Mesodermal cell (in vitro differentiated cells): ENCODE results near the gene STRA6.

Source experiments
- H3K27ac ChIP-seq: 2 replicates; pipeline ENCODE4 v1.7.0; 2013; ENCODE audit warnings: mild to moderate bottlenecking, low read depth, low read length, moderate library complexity; ENCODE audit not compliant: severe bottlenecking
- H3K36me3 ChIP-seq: 2 replicates; pipeline ENCODE4 v1.7.1; 2013; ENCODE audit warnings: mild to moderate bottlenecking, low read length, moderate library complexity; ENCODE audit not compliant: control insufficient read depth, insufficient read depth
- H3K4me1 ChIP-seq: one replicate; pipeline ENCODE4 v1.7.1; 2013; ENCODE audit warnings: mild to moderate bottlenecking, low read length; ENCODE audit not compliant: insufficient read depth, control insufficient read depth, poor library complexity, severe bottlenecking
- H3K4me3 ChIP-seq: 2 replicates; pipeline ENCODE4 v1.7.0; 2013; ENCODE audit warnings: low read length, control low read depth, mild to moderate bottlenecking; ENCODE audit not compliant: insufficient read depth, poor library complexity, severe bottlenecking; ENCODE audit errors: extremely low read depth
- H3K9me3 ChIP-seq: 2 replicates; pipeline ENCODE4 v1.7.1; 2013; ENCODE audit warnings: mild to moderate bottlenecking, low read length, moderate library complexity; ENCODE audit not compliant: control insufficient read depth
- WGBS, 2 experiments: methylation state at CpG; one replicate each; pipeline ENCODE4 v1.1.5; 2013; ENCODE audit warnings: missing lambda C conversion rate in 2 of 2; ENCODE audit not compliant: insufficient coverage in 2 of 2; 5-methylcytosine and 5-hydroxymethylcytosine counted together

STRA6 gene

DNA sequence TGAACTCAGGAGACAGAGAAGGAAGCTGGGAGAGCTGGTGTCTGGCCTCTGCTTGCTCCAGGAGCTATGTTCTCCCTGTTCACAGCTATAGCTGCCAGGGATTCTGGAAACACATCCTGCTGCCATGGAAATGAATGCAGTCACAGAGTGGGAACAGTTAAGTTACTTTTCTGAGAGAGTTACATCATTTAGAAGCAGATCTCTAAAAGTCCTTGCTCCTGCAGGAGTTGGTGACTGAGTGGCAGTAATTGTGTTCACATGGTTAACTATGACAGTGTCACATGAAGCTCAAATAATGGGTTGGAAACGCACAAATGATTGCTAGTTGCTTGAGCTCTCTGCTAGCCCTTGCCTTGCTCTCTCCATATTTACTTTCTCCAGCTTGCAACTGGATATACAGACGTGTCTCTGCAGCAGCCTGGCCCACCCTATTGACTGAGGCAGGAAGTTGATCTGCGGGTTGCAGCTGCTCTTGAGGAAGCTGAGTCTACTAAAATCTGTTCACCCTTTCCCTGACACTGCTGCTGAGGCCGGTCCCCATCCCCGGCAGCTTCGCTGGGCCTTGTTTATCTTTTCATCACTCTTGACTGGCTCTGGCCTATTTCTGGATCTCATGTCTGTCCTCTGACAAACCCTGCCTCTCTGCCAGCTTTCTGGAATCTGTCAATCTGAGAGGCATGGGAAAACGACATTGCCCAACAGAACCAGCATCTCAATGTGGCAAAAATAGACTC lies 45.7 kb downstream of the STRA6 start:
- Histone ChIP-seq H3K27ac (peak overlapping the region; percentile 55), H3K9me3 (no peaks in the 10 kb centered on the region), H3K36me3 (no peaks in the 10 kb centered on the region), H3K4me1 (peaks cover 23% of the 10 kb centered on the region), H3K4me3 (no peak overlapping the region)
- 50 to 68% methylated on average over 4 to 7 of the region's 7 CpGs for WGBS, 2 experiments

GRCh38 chr15:74155766-74156417 lies 46.7 kb downstream of the STRA6 start:
- peak overlapping the region; percentile 55 for H3K27ac ChIP-seq
- H3K4me1 ChIP-seq, result peaks cover 23% of the 10 kb centered on the region
- 88 to 90% methylated on average over 11 to 12 of the region's 14 CpGs for WGBS, 2 experiments
- no peaks in the 10 kb centered on the region for H3K36me3 ChIP-seq
- H3K9me3 ChIP-seq, result no peaks in the 10 kb centered on the region
- H3K4me3 ChIP-seq, result no peak overlapping the region

DNA sequence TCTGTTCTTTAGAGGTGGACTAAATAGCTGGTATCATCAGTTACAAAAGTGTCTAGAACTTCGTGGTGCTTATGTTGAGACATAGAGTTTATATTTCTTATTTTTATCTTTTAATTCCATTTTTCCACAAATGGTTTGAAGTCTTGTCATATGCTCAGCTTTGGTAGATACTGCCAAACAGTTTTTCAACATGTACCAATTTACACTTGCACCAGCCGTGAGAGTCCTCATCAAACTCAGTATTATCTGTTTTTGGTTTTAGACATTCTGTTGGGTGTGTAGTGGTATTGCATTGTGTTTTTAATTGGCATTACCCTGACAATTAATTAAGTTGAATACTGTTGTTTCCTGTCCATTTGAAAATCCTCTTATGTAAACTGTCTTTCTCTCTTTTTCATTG lies 55.5 kb downstream of the STRA6 start:
- no peaks in the 10 kb centered on the region for H3K9me3 ChIP-seq

GRCh38 chr15:74146277-74146800 lies 56.2 kb downstream of the STRA6 start:
- WGBS, 2 experiments, result 100% methylated on average over 1 of the region's 1 CpG
- Histone ChIP-seq H3K9me3 (no peaks in the 10 kb centered on the region), H3K4me1 (peaks cover 6% of the 10 kb centered on the region), H3K4me3 (no peak overlapping the region), H3K36me3 (no peaks in the 10 kb centered on the region), H3K27ac (no peak overlapping the region)

More for the DNA sequence above, 55.5 kb downstream of the STRA6 start:
- Histone ChIP-seq H3K27ac (no peak overlapping the region), H3K4me1 (peaks cover under 1% of the 10 kb centered on the region), H3K36me3 (no peaks in the 10 kb centered on the region), H3K4me3 (no peak overlapping the region)
- WGBS, 2 experiments, result no CpG with 5 or more reads among the region's 2 CpGs

- Histone ChIP-seq H3K36me3 (no peaks in the 10 kb centered on the region), H3K27ac (no peak overlapping the region), H3K4me3 (no peak overlapping the region), H3K4me1 (peaks cover 18% of the 10 kb centered on the region), H3K9me3 (no peaks in the 10 kb centered on the region)
- WGBS, 2 experiments, result 71 to 75% methylated on average over 2 to 4 of the region's 6 CpGs
Measured at GRCh38 chr15:74144153-74144775, 58.3 kb downstream of the STRA6 start.

DNA sequence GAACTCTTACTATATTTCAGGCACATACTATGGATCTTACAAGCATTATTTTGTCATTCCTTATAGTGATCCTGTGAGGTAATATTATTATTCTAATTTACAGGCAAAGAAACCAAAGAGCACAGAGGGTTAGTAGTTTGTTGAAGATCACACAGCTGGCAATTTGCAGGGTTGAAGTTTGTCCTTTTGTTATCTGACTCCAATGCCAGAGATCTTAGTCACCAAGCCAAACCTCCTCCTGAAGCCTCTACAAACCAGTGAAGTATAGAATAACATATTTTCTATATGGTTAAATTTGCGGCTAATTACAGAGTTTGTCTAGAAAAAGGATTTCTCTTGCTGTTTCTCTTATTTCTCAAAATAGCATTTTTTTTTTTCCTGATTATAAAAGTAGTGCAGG lies 61.0 kb downstream of the STRA6 start:
- Histone ChIP-seq H3K36me3 (no peaks in the 10 kb centered on the region), H3K9me3 (no peaks in the 10 kb centered on the region), H3K4me3 (no peak overlapping the region), H3K4me1 (peaks cover 21% of the 10 kb centered on the region), H3K27ac (no peak overlapping the region)
- WGBS, 2 experiments, result no CpG with 5 or more reads among the region's 1 CpG

DNA sequence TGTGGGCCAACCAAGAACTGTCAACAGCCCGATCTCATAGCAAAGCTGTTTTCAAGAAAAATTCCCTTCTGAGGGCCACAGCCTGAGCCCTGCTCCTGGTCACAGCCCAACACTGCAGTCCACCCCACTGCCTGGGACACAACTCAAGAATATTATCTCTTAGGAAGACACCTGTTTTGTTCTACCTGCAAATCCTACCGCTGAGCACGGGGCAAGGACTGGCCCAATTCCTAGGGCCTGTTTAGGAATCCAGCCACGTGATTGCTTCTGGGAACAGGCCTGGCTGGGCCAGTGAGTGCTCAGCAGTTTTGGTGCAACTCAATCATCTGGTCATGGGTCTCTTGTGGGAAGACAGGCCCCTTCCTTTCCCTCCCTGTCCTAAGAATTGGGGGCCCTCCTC lies 63.9 kb downstream of the STRA6 start:
- H3K9me3 ChIP-seq, result no peaks in the 10 kb centered on the region
- no peak overlapping the region for H3K27ac ChIP-seq
- WGBS, 2 experiments, result 92 to 96% methylated on average over 4 of the region's 4 CpGs
- peaks cover 24% of the 10 kb centered on the region for H3K4me1 ChIP-seq
- H3K4me3 ChIP-seq, result no peak overlapping the region
- H3K36me3 ChIP-seq, result no peaks in the 10 kb centered on the region

DNA sequence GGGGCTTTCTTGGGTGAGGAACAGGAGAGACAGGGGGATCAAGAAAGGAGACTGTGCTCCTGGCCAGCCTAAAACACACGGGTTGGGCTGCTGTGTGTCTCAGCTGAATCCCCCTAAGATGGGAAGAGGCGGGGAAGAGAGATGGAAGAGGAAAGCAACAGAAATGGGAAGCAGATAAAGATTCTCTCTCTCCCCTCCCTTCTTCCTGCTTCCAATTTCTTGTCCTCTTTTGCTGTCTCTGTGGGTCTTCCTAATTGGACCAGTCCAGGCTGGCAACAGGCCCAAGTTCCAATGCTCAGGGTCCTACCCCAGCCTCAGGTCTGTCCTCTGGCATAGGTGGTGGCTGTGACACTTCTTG lies 65.1 kb downstream of the STRA6 start:
- peaks cover 4% of the 10 kb centered on the region for H3K9me3 ChIP-seq
- no peak overlapping the region for H3K27ac ChIP-seq
- WGBS, 2 experiments, result 100% methylated on average over 1 of the region's 2 CpGs; no CpG with 5 or more reads in 1 of the 2 experiments
- H3K4me1 ChIP-seq, result peaks cover 24% of the 10 kb centered on the region
- H3K36me3 ChIP-seq, result no peaks in the 10 kb centered on the region
- H3K4me3 ChIP-seq, result no peak overlapping the region

DNA sequence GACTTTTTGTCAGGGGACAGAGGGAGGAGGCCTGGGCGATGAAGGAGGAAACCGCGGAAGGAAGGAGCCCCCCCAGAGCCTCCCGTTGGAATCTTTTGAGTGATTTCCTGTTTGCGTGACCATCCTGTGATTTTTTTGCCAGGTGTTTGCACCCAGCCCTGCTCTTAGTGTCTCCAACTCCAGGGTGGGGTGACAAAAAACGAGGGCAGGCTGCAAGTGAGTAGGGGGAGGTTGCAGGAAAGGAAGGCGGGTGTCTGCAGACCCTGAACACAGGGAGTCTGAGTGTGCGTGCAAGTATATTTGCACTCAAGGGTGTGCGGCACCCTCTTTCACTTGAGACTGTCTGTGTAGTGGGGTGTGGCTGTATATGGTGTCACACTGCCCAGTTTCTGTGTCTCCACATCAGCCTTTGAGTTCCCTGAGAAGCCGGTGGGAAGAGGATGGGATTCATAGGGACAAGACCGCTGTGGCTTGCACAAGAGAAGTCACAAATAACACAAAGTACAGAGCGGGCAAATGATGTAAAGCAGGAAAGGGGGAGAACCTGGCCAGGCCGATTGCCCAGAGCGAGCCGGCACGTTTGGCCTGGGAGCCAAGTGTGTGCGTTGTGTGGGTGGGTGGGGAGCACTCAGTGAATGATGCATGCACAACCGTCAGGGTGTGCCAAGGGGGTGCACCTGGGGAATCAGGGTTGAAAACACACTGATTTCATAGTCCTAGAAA lies 65.6 kb downstream of the STRA6 start:
- Histone ChIP-seq H3K36me3 (no peaks in the 10 kb centered on the region), H3K27ac (peak overlapping the region; percentile 18), H3K9me3 (peaks cover 4% of the 10 kb centered on the region), H3K4me1 (peaks cover 23% of the 10 kb centered on the region), H3K4me3 (peak overlapping the region; percentile 22)
- 50 to 60% methylated on average over 15 to 18 of the region's 18 CpGs for WGBS, 2 experiments

DNA sequence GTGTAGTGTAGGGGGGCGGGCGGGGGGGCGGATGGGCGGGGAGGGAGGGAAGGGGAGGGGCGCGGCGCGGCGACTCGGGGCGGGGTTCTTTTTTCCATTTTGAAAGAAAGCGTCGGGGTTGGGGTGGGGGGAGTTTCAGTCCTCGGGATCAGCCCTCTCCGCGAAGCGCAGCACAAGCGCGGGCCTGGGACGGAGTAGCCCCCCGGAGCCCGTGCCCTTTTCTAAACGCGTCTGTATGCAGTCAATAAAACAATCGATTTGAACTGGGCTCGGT lies 66.1 kb downstream of the STRA6 start:
- Histone ChIP-seq H3K36me3 (no peaks in the 10 kb centered on the region), H3K4me1 (peaks cover 19% of the 10 kb centered on the region), H3K4me3 (peak overlapping the region; percentile 22), H3K27ac (peak overlapping the region; percentile 18), H3K9me3 (peaks cover 4% of the 10 kb centered on the region)
- 0 to 1% methylated on average over 8 to 16 of the region's 26 CpGs for WGBS, 2 experiments
